ENCODE data around the gene RNF223.

DNA sequence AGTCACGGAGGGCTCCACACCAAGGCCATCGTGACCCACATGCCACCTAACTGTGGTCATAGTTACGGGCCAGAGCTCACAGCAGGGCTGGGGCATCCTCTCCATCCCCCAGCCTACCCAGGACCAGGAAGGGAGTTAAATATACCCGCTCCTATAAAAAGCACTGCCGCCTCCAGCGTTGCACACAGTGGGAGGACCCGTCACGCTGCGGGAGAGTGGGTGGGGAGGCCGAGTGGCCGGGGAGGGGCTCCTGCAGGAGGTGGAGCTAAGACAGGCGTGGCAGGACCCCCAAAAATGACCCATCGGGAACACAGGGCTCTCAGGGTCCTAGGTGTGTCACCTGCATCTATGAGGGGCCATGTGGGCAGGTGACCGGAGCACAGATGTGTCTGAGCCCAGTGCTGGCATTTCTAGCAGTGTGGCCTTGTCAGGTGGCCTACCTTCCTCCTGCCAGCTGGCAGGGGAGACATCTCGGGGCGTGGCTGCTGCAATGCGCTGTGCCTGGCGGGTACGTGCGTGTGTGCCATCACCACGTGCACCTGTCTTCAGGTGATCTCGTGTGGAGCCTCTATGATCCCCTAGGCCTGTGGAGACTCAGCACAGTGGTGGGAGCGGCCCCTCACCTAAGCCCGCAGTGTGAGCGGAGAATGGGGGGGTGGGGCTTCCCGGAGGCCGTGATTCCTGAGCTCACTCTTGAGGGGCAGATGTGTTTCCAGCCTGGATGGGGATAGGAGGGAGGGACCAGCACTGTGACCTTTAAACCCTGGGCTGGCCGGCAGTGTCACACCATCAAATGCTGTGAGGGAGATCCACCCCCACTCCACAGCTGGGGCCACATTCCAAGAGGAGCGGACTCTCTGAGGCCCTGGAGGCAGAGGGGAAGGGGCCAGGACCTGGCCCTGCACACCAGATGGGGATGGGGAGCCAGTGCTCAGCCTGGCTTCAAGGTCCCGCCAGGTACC is 36.5 kb downstream of the RNF223 start:
- TF ChIP-seq, protein P1, sequence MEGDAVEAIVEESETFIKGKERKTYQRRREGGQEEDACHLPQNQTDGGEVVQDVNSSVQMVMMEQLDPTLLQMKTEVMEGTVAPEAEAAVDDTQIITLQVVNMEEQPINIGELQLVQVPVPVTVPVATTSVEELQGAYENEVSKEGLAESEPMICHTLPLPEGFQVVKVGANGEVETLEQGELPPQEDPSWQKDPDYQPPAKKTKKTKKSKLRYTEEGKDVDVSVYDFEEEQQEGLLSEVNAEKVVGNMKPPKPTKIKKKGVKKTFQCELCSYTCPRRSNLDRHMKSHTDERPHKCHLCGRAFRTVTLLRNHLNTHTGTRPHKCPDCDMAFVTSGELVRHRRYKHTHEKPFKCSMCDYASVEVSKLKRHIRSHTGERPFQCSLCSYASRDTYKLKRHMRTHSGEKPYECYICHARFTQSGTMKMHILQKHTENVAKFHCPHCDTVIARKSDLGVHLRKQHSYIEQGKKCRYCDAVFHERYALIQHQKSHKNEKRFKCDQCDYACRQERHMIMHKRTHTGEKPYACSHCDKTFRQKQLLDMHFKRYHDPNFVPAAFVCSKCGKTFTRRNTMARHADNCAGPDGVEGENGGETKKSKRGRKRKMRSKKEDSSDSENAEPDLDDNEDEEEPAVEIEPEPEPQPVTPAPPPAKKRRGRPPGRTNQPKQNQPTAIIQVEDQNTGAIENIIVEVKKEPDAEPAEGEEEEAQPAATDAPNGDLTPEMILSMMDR (optimal IDR thresholded peaks at IDR 0.05 in 1 of 3, IDR thresholded peaks at IDR 0.05 in 1 of 3, conservative IDR thresholded peaks at IDR 0.05 in 1 of 3; ENCODE audit: extremely low read depth in 1 of 3, insufficient read depth in 2 of 3, low read length in 3 of 3) = no peak
- no peak for TF ChIP-seq EZH2 (IDR thresholded peaks at IDR 0.05; ENCODE audit: low read length)
